ENCODE measurements around the gene SURF4. TPM values are rescaled to one million over a fixed set of nuclear protein-coding genes. Genes with fewer than 3 reads are reported as not detected.

The SURF4 gene
- total RNA-seq, 1 experiment from 2014 or later: 214 TPM

DNA sequence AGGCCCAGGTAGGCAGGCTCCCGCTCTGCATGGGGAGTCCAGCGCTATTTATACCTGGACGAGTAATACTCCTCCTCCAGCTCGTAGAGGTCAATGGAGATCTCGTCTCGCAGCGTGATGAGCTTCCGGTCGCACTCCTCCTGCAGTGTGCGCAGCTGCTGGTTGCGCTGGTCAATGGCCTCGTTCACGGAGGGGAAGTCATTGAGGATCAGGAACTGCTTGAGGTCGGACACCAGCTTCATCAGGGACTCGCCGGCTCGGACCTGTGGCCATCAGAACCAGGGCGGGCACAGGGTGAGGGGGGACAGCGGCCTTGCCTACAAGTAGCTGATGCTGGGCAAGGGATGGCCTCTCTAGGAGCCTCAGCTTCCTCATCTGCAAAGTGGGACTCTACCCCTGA is 31.8 kb downstream of the SURF4 start:
- POLR2A ChIA-PET (ENCODE audit: low non-redundant PET): no interaction called here
- Histone ChIP-seq H3K27ac (ENCODE audit: low read depth, low read length, poor library complexity, severe bottlenecking) (no peak overlapping the region), H3K27me3 (replicated peaks; ENCODE audit: insufficient read depth, low read depth, low read length, poor library complexity) (no peaks in the 10 kb centered on the region), H3K9me3 (ENCODE audit: low read depth, low read length, poor library complexity, severe bottlenecking) (no peaks in the 10 kb centered on the region), H3K4me1 (ENCODE audit: insufficient read depth, low read length, poor library complexity, severe bottlenecking) (peaks cover 8% of the 10 kb centered on the region), H3K36me3 (ENCODE audit: insufficient read depth, low read length, poor library complexity, severe bottlenecking) (peaks cover 73% of the 10 kb centered on the region), H3K4me3 (ENCODE audit: low read depth, low read length, poor library complexity, severe bottlenecking) (no peak overlapping the region)
- intact Hi-C loops (cut with micrococcal nuclease; ENCODE audit: unreplicated experiment): no loop called here
- no peak for TF ChIP-seq EZH2 (IDR thresholded peaks at IDR 0.05; ENCODE audit: borderline replicate concordance, low read depth, low read length, poor library complexity, severe bottlenecking)
- TF ChIP-seq, protein P1, sequence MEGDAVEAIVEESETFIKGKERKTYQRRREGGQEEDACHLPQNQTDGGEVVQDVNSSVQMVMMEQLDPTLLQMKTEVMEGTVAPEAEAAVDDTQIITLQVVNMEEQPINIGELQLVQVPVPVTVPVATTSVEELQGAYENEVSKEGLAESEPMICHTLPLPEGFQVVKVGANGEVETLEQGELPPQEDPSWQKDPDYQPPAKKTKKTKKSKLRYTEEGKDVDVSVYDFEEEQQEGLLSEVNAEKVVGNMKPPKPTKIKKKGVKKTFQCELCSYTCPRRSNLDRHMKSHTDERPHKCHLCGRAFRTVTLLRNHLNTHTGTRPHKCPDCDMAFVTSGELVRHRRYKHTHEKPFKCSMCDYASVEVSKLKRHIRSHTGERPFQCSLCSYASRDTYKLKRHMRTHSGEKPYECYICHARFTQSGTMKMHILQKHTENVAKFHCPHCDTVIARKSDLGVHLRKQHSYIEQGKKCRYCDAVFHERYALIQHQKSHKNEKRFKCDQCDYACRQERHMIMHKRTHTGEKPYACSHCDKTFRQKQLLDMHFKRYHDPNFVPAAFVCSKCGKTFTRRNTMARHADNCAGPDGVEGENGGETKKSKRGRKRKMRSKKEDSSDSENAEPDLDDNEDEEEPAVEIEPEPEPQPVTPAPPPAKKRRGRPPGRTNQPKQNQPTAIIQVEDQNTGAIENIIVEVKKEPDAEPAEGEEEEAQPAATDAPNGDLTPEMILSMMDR (conservative IDR thresholded peaks at IDR 0.05; ENCODE audit: low read depth, low read length): no peak
- BruUV-seq (replicated peaks): no TSS peak
- DNase-seq (ENCODE audit: low spot score): no peak
- CTCF ChIA-PET: no interaction called here

DNA sequence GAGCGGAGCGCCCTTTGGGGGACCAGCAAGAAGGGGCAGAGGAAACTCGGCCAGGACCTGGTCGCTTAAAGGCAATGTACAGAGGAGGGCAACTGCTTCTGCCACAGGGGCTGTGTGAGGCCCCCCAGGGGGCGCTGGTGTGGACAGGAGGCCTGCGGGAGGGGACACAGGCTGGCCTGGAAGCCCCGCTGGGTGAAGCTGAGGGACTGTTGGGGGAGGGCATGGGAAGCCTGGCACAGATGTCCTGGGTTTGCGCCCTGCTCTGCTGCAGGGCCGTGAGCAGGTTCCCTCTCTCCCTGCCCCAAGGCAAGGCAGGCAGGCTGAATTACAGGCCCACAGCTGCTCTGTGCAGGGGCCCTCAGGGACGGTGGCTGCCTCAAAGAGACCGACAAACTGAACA is 33.3 kb downstream of the SURF4 start:
- H3K27me3 ChIP-seq (replicated peaks; ENCODE audit: insufficient read depth, low read depth, low read length, poor library complexity): no peaks in the 10 kb centered on the region
- ChIA-PET CTCF (no interaction called here), POLR2A (ENCODE audit: low non-redundant PET) (no interaction called here)
- no peak overlapping the region for H3K4me3 ChIP-seq (ENCODE audit: low read depth, low read length, poor library complexity, severe bottlenecking)
- DNase-seq (ENCODE audit: low spot score): no peak
- H3K9me3 ChIP-seq (ENCODE audit: low read depth, low read length, poor library complexity, severe bottlenecking): no peaks in the 10 kb centered on the region
- H3K36me3 ChIP-seq (ENCODE audit: insufficient read depth, low read length, poor library complexity, severe bottlenecking): peaks cover 66% of the 10 kb centered on the region
- no peak overlapping the region for H3K27ac ChIP-seq (ENCODE audit: low read depth, low read length, poor library complexity, severe bottlenecking)
- TF ChIP-seq, protein P1 (conservative IDR thresholded peaks at IDR 0.05; ENCODE audit: low read depth, low read length): no peak; the same call in 1 of the 2 replicates
- TF ChIP-seq EZH2 (IDR thresholded peaks at IDR 0.05; ENCODE audit: borderline replicate concordance, low read depth, low read length, poor library complexity, severe bottlenecking): no peak
- BruUV-seq (replicated peaks): no TSS peak
- intact Hi-C loops (cut with micrococcal nuclease; ENCODE audit: unreplicated experiment): no loop called here
- H3K4me1 ChIP-seq (ENCODE audit: insufficient read depth, low read length, poor library complexity, severe bottlenecking): peaks cover 7% of the 10 kb centered on the region

DNA sequence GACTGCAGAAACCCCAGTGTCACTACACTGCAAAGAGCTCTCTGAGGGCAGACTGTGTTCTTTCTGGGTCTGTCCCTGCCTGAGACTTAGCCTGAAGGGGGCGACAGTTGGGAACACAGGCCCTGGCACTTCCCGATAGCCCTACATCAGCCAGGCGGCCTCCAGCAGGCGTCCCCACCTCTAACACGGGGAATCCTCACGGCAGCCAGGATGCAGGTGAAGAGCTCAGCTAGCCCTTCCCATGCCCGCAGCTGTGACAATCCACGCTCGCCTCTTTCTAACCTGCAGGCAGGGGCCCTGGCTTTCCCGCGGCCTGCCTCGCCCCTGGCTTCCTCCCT is 33.8 kb downstream of the SURF4 start:
- H3K27me3 ChIP-seq (replicated peaks; ENCODE audit: insufficient read depth, low read depth, low read length, poor library complexity): no peaks in the 10 kb centered on the region
- CTCF ChIA-PET: interaction anchor here (0.5 kb wide), 1 partner anchor 22 kb away, joined by 7 read pairs; no protein-coding TSS in a partner anchor
- intact Hi-C loops (cut with micrococcal nuclease; ENCODE audit: unreplicated experiment): no loop called here
- no peaks in the 10 kb centered on the region for H3K9me3 ChIP-seq (ENCODE audit: low read depth, low read length, poor library complexity, severe bottlenecking)
- peak; percentile 23 for DNase-seq (ENCODE audit: low spot score)
- TF ChIP-seq, protein P1 (conservative IDR thresholded peaks at IDR 0.05; ENCODE audit: low read depth, low read length): peak; percentile 40
- no peak for TF ChIP-seq EZH2 (IDR thresholded peaks at IDR 0.05; ENCODE audit: borderline replicate concordance, low read depth, low read length, poor library complexity, severe bottlenecking)
- POLR2A ChIA-PET (ENCODE audit: low non-redundant PET): no interaction called here
- H3K27ac ChIP-seq (ENCODE audit: low read depth, low read length, poor library complexity, severe bottlenecking): no peak overlapping the region
- H3K4me3 ChIP-seq (ENCODE audit: low read depth, low read length, poor library complexity, severe bottlenecking): no peak overlapping the region
- peaks cover 66% of the 10 kb centered on the region for H3K36me3 ChIP-seq (ENCODE audit: insufficient read depth, low read length, poor library complexity, severe bottlenecking)
- peaks cover 8% of the 10 kb centered on the region for H3K4me1 ChIP-seq (ENCODE audit: insufficient read depth, low read length, poor library complexity, severe bottlenecking)
- BruUV-seq (replicated peaks): no TSS peak

Data from A673 (cell line).